ENCODE data around the gene BTNL8. TPM values are rescaled to one million over a fixed set of nuclear protein-coding genes. Genes with fewer than 3 reads are reported as not detected.

Gene BTNL8
- total RNA-seq, 2 experiments from 2014 or later: not detected

DNA sequence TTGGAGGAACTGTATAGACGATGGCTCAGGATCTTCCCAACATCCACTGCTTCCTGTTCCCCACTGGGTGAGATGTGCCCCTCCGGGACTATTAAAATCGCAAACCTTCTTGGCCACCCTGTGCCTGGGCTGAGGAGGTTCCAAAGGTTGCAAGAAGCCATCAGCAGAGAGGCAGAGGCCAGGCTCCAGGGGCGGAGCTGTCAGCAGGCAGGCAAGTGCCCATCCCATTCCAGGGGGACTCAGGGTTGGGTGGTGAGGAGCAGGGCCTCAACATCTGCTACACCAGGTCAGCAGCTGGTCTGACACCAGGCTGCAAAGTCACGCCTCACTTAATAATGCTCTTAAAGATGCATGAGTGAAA is 91.9 kb downstream of the BTNL8 start:
- H3K9me3 Mint-ChIP-seq: no peaks in the 10 kb centered on the region
- peaks cover 2% of the 10 kb centered on the region for H3K27me3 Mint-ChIP-seq
- no peaks in the 10 kb centered on the region for H3K36me3 Mint-ChIP-seq (ENCODE audit: low read depth)
- no peaks in the 10 kb centered on the region for H3K4me1 Mint-ChIP-seq (ENCODE audit: low read depth)
- DNase-seq (no peak), ATAC-seq (no peak)
- H3K27ac Mint-ChIP-seq: no peak overlapping the region
- ChIA-PET POLR2A (no interaction called here), CTCF (no interaction called here)
- no peak overlapping the region for H3K4me3 Mint-ChIP-seq
- TF ChIP-seq, protein P1, sequence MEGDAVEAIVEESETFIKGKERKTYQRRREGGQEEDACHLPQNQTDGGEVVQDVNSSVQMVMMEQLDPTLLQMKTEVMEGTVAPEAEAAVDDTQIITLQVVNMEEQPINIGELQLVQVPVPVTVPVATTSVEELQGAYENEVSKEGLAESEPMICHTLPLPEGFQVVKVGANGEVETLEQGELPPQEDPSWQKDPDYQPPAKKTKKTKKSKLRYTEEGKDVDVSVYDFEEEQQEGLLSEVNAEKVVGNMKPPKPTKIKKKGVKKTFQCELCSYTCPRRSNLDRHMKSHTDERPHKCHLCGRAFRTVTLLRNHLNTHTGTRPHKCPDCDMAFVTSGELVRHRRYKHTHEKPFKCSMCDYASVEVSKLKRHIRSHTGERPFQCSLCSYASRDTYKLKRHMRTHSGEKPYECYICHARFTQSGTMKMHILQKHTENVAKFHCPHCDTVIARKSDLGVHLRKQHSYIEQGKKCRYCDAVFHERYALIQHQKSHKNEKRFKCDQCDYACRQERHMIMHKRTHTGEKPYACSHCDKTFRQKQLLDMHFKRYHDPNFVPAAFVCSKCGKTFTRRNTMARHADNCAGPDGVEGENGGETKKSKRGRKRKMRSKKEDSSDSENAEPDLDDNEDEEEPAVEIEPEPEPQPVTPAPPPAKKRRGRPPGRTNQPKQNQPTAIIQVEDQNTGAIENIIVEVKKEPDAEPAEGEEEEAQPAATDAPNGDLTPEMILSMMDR (IDR thresholded peaks at IDR 0.05): no peak
- intact Hi-C loops (cut with micrococcal nuclease): no loop called here

Other genes starting within 250 kb of the BTNL8 start
- gene FLT4, start 249.6 kb upstream of the BTNL8 start, total RNA-seq: 1 to 10 TPM; 3.3 to 4.4 TPM
- gene OR2Y1, start 159.1 kb upstream of the BTNL8 start, total RNA-seq: not detected
- 100 to 1,000 TPM; 161 to 171 TPM for gene MGAT1, start 96.4 kb upstream of the BTNL8 start, total RNA-seq
- 10 to 100 TPM; 22.2 to 22.6 TPM for gene ZFP62, start 37.9 kb upstream of the BTNL8 start, total RNA-seq
- gene BTNL3, start 89.7 kb downstream of the BTNL8 start, total RNA-seq: not detected
- not detected for gene BTNL9, start 141.1 kb downstream of the BTNL8 start, total RNA-seq
- gene OR2V1, start 232.0 kb downstream of the BTNL8 start, total RNA-seq: not detected
- not detected for gene OR2V2, start 248.4 kb downstream of the BTNL8 start, total RNA-seq

All from activated CD8-positive, alpha-beta T cell treated with anti-CD3 and anti-CD28 coated beads for 36 hours (primary cell).